HEK293 (cell line): ENCODE data around the gene MAEA.

Experiments
- CTCF ChIA-PET: fragments of 350-600 bp; formaldehyde crosslinking; extraction: SDS; loops from one replicate; lab custom pipeline; 2021; ENCODE audit warnings: antibody characterized with exemption; lab: Yijun Ruan, JAX
- POLR2A ChIA-PET: fragments of 300-600 bp; formaldehyde crosslinking; extraction: SDS; loops from one replicate; lab custom pipeline; 2020; ENCODE audit warnings: antibody characterized with exemption, inconsistent platforms; lab: Yijun Ruan, JAX
- H3K27ac ChIP-seq: fragments of 200-500 bp; sonication (Bioruptor generic); 2 replicates; pipeline ENCODE4 v1.5.1; 2014; ENCODE audit warnings: low read depth, low read length, control low read depth, inconsistent platforms; ENCODE audit errors: extremely low read depth
- H3K36me3 ChIP-seq, 2 experiments: fragments of 200-500 bp in 1 of 2; sonication (Bioruptor generic) in 1 of 2; 1 replicate in 1 of 2; 2 replicates in 1 of 2; pipeline ENCODE4 v1.5.1; 2014 to 2017; ENCODE audit warnings: inconsistent platforms in 2 of 2, low read length in 2 of 2; ENCODE audit not compliant: control insufficient read depth in 2 of 2, insufficient read depth in 1 of 2
- H3K4me1 ChIP-seq: fragments of 200-500 bp; sonication (Bioruptor generic); 2 replicates; pipeline ENCODE4 v1.5.1; 2014; ENCODE audit warnings: mild to moderate bottlenecking, low read length, inconsistent platforms; ENCODE audit not compliant: control insufficient read depth, insufficient read depth
- H3K4me3 ChIP-seq: 2 replicates; pipeline ENCODE4 v1.5.1; 2011; ENCODE audit warnings: low read depth, mild to moderate bottlenecking, control low read depth, low read length, moderate library complexity
- H3K9me3 ChIP-seq: fragments of 200-500 bp; sonication (Bioruptor generic); 2 replicates; pipeline ENCODE4 v1.5.1; 2014; ENCODE audit warnings: low read depth, low read length, inconsistent platforms; ENCODE audit not compliant: control insufficient read depth, insufficient read depth
- BCL11A ChIP-seq: fragments of 450-650 bp; formaldehyde crosslinking; IDR thresholded peaks from 2 replicates; pipeline ENCODE4 v1.5.1; 2016; ENCODE audit warnings: low read depth, missing biosample characterization, missing genetic modification characterization
- BCL11B ChIP-seq: fragments of 450-650 bp; formaldehyde crosslinking; IDR thresholded peaks from 2 replicates; pipeline ENCODE4 v1.5.1; 2016; ENCODE audit warnings: low read depth, missing biosample characterization, missing genetic modification characterization
- GLIS2 ChIP-seq: fragments of 450-650 bp; formaldehyde crosslinking; IDR thresholded peaks from 2 replicates; pipeline ENCODE4 v1.5.1; 2016; ENCODE audit warnings: missing biosample characterization, missing genetic modification characterization
- HOXD13 ChIP-seq: sonication (generic); formaldehyde crosslinking; IDR thresholded peaks from 2 replicates; pipeline ENCODE4 v1.8.0; 2022; ENCODE audit warnings: missing genetic modification reagents, borderline replicate concordance
- RBAK ChIP-seq: fragments of 450-650 bp; formaldehyde crosslinking; IDR thresholded peaks from 2 replicates; pipeline ENCODE4 v1.5.1; 2016; ENCODE audit warnings: missing biosample characterization, missing genetic modification characterization
- ZNF10 ChIP-seq: fragments of 450-650 bp; formaldehyde crosslinking; IDR thresholded peaks from 2 replicates; pipeline ENCODE4 v1.5.1; 2017; ENCODE audit warnings: missing biosample characterization, missing genetic modification characterization
- ZNF174 ChIP-seq: fragments of 450-650 bp; formaldehyde crosslinking; IDR thresholded peaks from 2 replicates; pipeline ENCODE4 v1.5.0; 2017; ENCODE audit warnings: missing biosample characterization, mild to moderate bottlenecking, missing genetic modification characterization
- ZNF184 ChIP-seq: fragments of 450-650 bp; IDR thresholded peaks from 2 replicates; pipeline ENCODE4 v1.5.1; 2018; ENCODE audit warnings: missing biosample characterization, mild to moderate bottlenecking, missing genetic modification characterization
- ZNF223 ChIP-seq: fragments of 450-650 bp; formaldehyde crosslinking; IDR thresholded peaks from 2 replicates; pipeline ENCODE4 v1.5.1; 2016; ENCODE audit warnings: missing biosample characterization, missing genetic modification characterization
- ZNF280D ChIP-seq: fragments of 450-650 bp; formaldehyde crosslinking; IDR thresholded peaks from 2 replicates; pipeline ENCODE4 v1.5.1; 2016; ENCODE audit warnings: missing biosample characterization, missing genetic modification characterization
- ZNF335 ChIP-seq: fragments of 450-650 bp; formaldehyde crosslinking; conservative IDR thresholded peaks from 2 replicates; pipeline ENCODE4 v1.5.1; 2016; ENCODE audit warnings: missing biosample characterization, missing genetic modification characterization
- ZNF449 ChIP-seq: fragments of 450-650 bp; formaldehyde crosslinking; IDR thresholded peaks from 2 replicates; pipeline ENCODE4 v1.5.1; 2017; ENCODE audit warnings: missing biosample characterization, mild to moderate bottlenecking, missing genetic modification characterization, moderate library complexity
- ZNF529 ChIP-seq: fragments of 450-650 bp; formaldehyde crosslinking; IDR thresholded peaks from 2 replicates; pipeline ENCODE4 v1.5.1; 2017; ENCODE audit warnings: missing genetic modification characterization, missing biosample characterization; ENCODE audit not compliant: insufficient replicate concordance
- ZNF561 ChIP-seq: fragments of 450-650 bp; IDR thresholded peaks from 2 replicates; pipeline ENCODE4 v1.5.1; 2018; ENCODE audit warnings: missing biosample characterization, missing genetic modification characterization, borderline replicate concordance
- ZNF654 ChIP-seq: fragments of 450-650 bp; formaldehyde crosslinking; IDR thresholded peaks from 2 replicates; pipeline ENCODE4 v1.5.1; 2016; ENCODE audit warnings: low read depth, missing biosample characterization, missing genetic modification characterization
- ZNF660 ChIP-seq: fragments of 450-650 bp; IDR thresholded peaks from 2 replicates; pipeline ENCODE4 v1.5.1; 2018; ENCODE audit warnings: missing biosample characterization, mild to moderate bottlenecking, missing genetic modification characterization
- ZNF677 ChIP-seq: fragments of 450-650 bp; IDR thresholded peaks from 2 replicates; pipeline ENCODE4 v1.5.0; 2018; ENCODE audit warnings: missing biosample characterization, mild to moderate bottlenecking, missing genetic modification characterization, moderate library complexity
- ZNF776 ChIP-seq: fragments of 450-650 bp; formaldehyde crosslinking; IDR thresholded peaks from 2 replicates; pipeline ENCODE4 v1.5.0; 2017; ENCODE audit warnings: missing biosample characterization, missing genetic modification characterization, borderline replicate concordance
- ZNF777 ChIP-seq: fragments of 450-650 bp; formaldehyde crosslinking; IDR thresholded peaks from 2 replicates; pipeline ENCODE4 v1.5.1; 2017; ENCODE audit warnings: missing biosample characterization, missing genetic modification characterization, borderline replicate concordance
- ZNF792 ChIP-seq: fragments of 450-650 bp; formaldehyde crosslinking; IDR thresholded peaks from 2 replicates; pipeline ENCODE4 v1.5.1; 2016; ENCODE audit warnings: missing biosample characterization, missing genetic modification characterization
- TF ChIP-seq, protein P1 (sequence below): fragments of 450-650 bp; formaldehyde crosslinking; IDR thresholded peaks from 2 replicates; pipeline ENCODE4 v1.5.1; 2016; ENCODE audit warnings: missing biosample characterization, missing genetic modification characterization
- TF ChIP-seq, protein P2 (sequence below): fragments of 450-650 bp; formaldehyde crosslinking; IDR thresholded peaks from 2 replicates; pipeline ENCODE4 v1.5.1; 2016; ENCODE audit warnings: missing biosample characterization, missing genetic modification characterization, low read depth
- TF ChIP-seq, protein P3 (sequence below): fragments of 450-650 bp; formaldehyde crosslinking; IDR thresholded peaks from 2 replicates; pipeline ENCODE4 v1.5.1; 2017; ENCODE audit warnings: missing biosample characterization, missing genetic modification characterization

Gene MAEA

GRCh38 chr4:1344696-1345095 is 55.0 kb downstream of the MAEA start:
- POLR2A ChIA-PET, result interaction anchor here (3.2 kb wide), 1 partner anchor 96 kb away, joined by 41 read pairs; the partner anchor contains the start of gene CTBP1
- Histone ChIP-seq H3K27ac (no peak overlapping the region), H3K4me3 (no peak overlapping the region), H3K36me3 (peaks cover 0 to 25% of the 10 kb centered on the region in 2 experiments; a peak in 1 of 3 replicates), H3K9me3 (no peaks in the 10 kb centered on the region), H3K4me1 (no peaks in the 10 kb centered on the region)
- CTCF ChIA-PET, result no interaction called here
- TF ChIP-seq BCL11B (tag by site-specific recombination) (no peak), ZNF776 (no peak)

GRCh38 chr4:1345903-1346780 is 56.5 kb downstream of the MAEA start:
- Histone ChIP-seq H3K27ac (peak overlapping the region; percentile 70; the same call in 1 of the 2 replicates), H3K4me1 (no peaks in the 10 kb centered on the region), H3K9me3 (no peaks in the 10 kb centered on the region), H3K4me3 (peak overlapping the region; percentile 70), H3K36me3 (peaks cover 0 to 19% of the 10 kb centered on the region in 2 experiments; a peak in 1 of 3 replicates)
- ChIA-PET POLR2A (interaction anchor here (0.6 to 3.2 kb wide), 5 partner anchors 10 to 102 kb away, joined by 3 to 41 read pairs (median 5); partner anchors contain the start of genes CTBP1 and MAEA), CTCF (interaction anchor here (0.6 to 1.5 kb wide), 4 partner anchors 10 to 215 kb away, joined by 3 to 5 read pairs (median 4); no protein-coding TSS in a partner anchor)
- no peak for TF ChIP-seq BCL11A
- TF ChIP-seq ZNF561 (tag by site-specific recombination), result peak; percentile 60; the same call in 1 of the 2 replicates
- TF ChIP-seq ZNF10, result peak; percentile 57; the same call in 1 of the 2 replicates
- TF ChIP-seq ZNF660 (tag by site-specific recombination), result 0 out of 2 replicates have a peak, but pooled peaks have one; percentile 17
- TF ChIP-seq ZNF449 (tag by site-specific recombination), result 0 out of 2 replicates have a peak, but pooled peaks have one; percentile 21
- no peak for TF ChIP-seq ZNF792 (tag by site-specific recombination)
- TF ChIP-seq ZNF335, result peak; percentile 76
- TF ChIP-seq, protein P1, sequence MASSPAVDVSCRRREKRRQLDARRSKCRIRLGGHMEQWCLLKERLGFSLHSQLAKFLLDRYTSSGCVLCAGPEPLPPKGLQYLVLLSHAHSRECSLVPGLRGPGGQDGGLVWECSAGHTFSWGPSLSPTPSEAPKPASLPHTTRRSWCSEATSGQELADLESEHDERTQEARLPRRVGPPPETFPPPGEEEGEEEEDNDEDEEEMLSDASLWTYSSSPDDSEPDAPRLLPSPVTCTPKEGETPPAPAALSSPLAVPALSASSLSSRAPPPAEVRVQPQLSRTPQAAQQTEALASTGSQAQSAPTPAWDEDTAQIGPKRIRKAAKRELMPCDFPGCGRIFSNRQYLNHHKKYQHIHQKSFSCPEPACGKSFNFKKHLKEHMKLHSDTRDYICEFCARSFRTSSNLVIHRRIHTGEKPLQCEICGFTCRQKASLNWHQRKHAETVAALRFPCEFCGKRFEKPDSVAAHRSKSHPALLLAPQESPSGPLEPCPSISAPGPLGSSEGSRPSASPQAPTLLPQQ, result peak; percentile 91; the same call in 1 of the 2 replicates
- no peak for TF ChIP-seq ZNF280D
- TF ChIP-seq, protein P2, sequence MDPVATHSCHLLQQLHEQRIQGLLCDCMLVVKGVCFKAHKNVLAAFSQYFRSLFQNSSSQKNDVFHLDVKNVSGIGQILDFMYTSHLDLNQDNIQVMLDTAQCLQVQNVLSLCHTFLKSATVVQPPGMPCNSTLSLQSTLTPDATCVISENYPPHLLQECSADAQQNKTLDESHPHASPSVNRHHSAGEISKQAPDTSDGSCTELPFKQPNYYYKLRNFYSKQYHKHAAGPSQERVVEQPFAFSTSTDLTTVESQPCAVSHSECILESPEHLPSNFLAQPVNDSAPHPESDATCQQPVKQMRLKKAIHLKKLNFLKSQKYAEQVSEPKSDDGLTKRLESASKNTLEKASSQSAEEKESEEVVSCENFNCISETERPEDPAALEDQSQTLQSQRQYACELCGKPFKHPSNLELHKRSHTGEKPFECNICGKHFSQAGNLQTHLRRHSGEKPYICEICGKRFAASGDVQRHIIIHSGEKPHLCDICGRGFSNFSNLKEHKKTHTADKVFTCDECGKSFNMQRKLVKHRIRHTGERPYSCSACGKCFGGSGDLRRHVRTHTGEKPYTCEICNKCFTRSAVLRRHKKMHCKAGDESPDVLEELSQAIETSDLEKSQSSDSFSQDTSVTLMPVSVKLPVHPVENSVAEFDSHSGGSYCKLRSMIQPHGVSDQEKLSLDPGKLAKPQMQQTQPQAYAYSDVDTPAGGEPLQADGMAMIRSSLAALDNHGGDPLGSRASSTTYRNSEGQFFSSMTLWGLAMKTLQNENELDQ, result no peak
- TF ChIP-seq ZNF223 (tag by site-specific recombination), result no peak
- TF ChIP-seq ZNF654 (tag by site-specific recombination), result peak; percentile 38; the same call in 1 of the 2 replicates
- TF ChIP-seq ZNF777 (tag by site-specific recombination), result 0 out of 2 replicates have a peak, but pooled peaks have one; percentile 33
- TF ChIP-seq ZNF174 (tag by site-specific recombination), result no peak
- TF ChIP-seq, protein P3, sequence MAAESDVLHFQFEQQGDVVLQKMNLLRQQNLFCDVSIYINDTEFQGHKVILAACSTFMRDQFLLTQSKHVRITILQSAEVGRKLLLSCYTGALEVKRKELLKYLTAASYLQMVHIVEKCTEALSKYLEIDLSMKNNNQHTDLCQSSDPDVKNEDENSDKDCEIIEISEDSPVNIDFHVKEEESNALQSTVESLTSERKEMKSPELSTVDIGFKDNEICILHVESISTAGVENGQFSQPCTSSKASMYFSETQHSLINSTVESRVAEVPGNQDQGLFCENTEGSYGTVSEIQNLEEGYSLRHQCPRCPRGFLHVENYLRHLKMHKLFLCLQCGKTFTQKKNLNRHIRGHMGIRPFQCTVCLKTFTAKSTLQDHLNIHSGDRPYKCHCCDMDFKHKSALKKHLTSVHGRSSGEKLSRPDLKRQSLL (tag by site-specific recombination), result no peak
- no peak for TF ChIP-seq ZNF677 (tag by site-specific recombination)
- TF ChIP-seq HOXD13 (CRISPR knock-in tag), result no peak
- no peak for TF ChIP-seq RBAK
- TF ChIP-seq ZNF184 (tag by site-specific recombination), result peak; percentile 42; the same call in 1 of the 2 replicates
- TF ChIP-seq ZNF529 (tag by site-specific recombination), result no peak
- TF ChIP-seq GLIS2 (tag by site-specific recombination), result peak; percentile 51; the same call in 1 of the 2 replicates
